HUES64 (cell line): ENCODE results near the gene SH3PXD2A.
"Not testable (repeated sequence)": the region's sequence is repeated elsewhere in the genome, so short reads cannot be mapped to it uniquely, and the experiment has no call there.

Source experiments
- H3K27ac ChIP-seq: 2 replicates; pipeline ENCODE4 v1.7.0; 2013; ENCODE audit warnings: low read depth, low read length, inconsistent platforms
- H3K27me3 ChIP-seq: 2 replicates; pipeline ENCODE4 v1.6.1; 2013; ENCODE audit warnings: mild to moderate bottlenecking, low read length; ENCODE audit not compliant: insufficient read depth
- H3K36me3 ChIP-seq: 2 replicates; pipeline ENCODE4 v1.6.1; 2013; ENCODE audit warnings: mild to moderate bottlenecking, low read length; ENCODE audit not compliant: insufficient read depth
- H3K4me1 ChIP-seq: 2 replicates; pipeline ENCODE4 v1.6.1; 2013; ENCODE audit warnings: mild to moderate bottlenecking, low read length, moderate library complexity; ENCODE audit not compliant: insufficient read depth
- H3K4me3 ChIP-seq: 2 replicates; pipeline ENCODE4 v1.5.1; 2013; ENCODE audit warnings: mild to moderate bottlenecking, low read length, moderate library complexity
- H3K9ac ChIP-seq: 2 replicates; pipeline ENCODE4 v1.6.1; 2013; ENCODE audit warnings: mild to moderate bottlenecking, low read depth, low read length
- H3K9me3 ChIP-seq: 2 replicates; pipeline ENCODE4 v1.6.1; 2013; ENCODE audit warnings: low read depth, low read length; ENCODE audit not compliant: insufficient read depth
- WGBS: fragments of 150-250, 120-280 bp; methylation state at CpG from one replicate; pipeline ENCODE4 v1.1.7; 2013; ENCODE audit warnings: missing lambda C conversion rate; 5-methylcytosine and 5-hydroxymethylcytosine counted together

The SH3PXD2A gene

GRCh38 chr10:103736763-103737162 lies 118.6 kb downstream of the SH3PXD2A start:
- H3K4me1 ChIP-seq: peaks cover 20% of the 10 kb centered on the region
- H3K27ac ChIP-seq: no peak overlapping the region
- H3K9me3 ChIP-seq: no peaks in the 10 kb centered on the region
- 60% methylated on average over 3 of the region's 3 CpGs for WGBS
- no peaks in the 10 kb centered on the region for H3K27me3 ChIP-seq
- H3K9ac ChIP-seq: no peak overlapping the region
- no peak overlapping the region for H3K4me3 ChIP-seq
- H3K36me3 ChIP-seq: no peaks in the 10 kb centered on the region

GRCh38 chr10:103736044-103736443 lies 119.3 kb downstream of the SH3PXD2A start:
- 93% methylated on average over 8 of the region's 8 CpGs for WGBS
- H3K9ac ChIP-seq: no peak overlapping the region
- H3K27ac ChIP-seq: no peak overlapping the region
- H3K36me3 ChIP-seq: no peaks in the 10 kb centered on the region
- no peak overlapping the region for H3K4me3 ChIP-seq
- peaks cover 20% of the 10 kb centered on the region for H3K4me1 ChIP-seq
- H3K9me3 ChIP-seq: no peaks in the 10 kb centered on the region
- H3K27me3 ChIP-seq: no peaks in the 10 kb centered on the region

GRCh38 chr10:103734731-103735130 lies 120.6 kb downstream of the SH3PXD2A start:
- WGBS: 92% methylated on average over 4 of the region's 4 CpGs
- no peak overlapping the region for H3K27ac ChIP-seq
- H3K9ac ChIP-seq: no peak overlapping the region
- H3K36me3 ChIP-seq: no peaks in the 10 kb centered on the region
- H3K27me3 ChIP-seq: no peaks in the 10 kb centered on the region
- no peaks in the 10 kb centered on the region for H3K9me3 ChIP-seq
- no peak overlapping the region for H3K4me3 ChIP-seq
- peaks cover 17% of the 10 kb centered on the region for H3K4me1 ChIP-seq

GRCh38 chr10:103733045-103733419 lies 122.3 kb downstream of the SH3PXD2A start:
- Histone ChIP-seq H3K9ac (no peak overlapping the region), H3K27me3 (no peaks in the 10 kb centered on the region), H3K4me3 (no peak overlapping the region), H3K27ac (no peak overlapping the region), H3K36me3 (no peaks in the 10 kb centered on the region), H3K9me3 (no peaks in the 10 kb centered on the region), H3K4me1 (peaks cover 15% of the 10 kb centered on the region)
- 76% methylated on average over 6 of the region's 6 CpGs for WGBS

- Histone ChIP-seq H3K27ac (no peak overlapping the region), H3K9me3 (no peaks in the 10 kb centered on the region), H3K27me3 (no peaks in the 10 kb centered on the region), H3K36me3 (no peaks in the 10 kb centered on the region), H3K4me3 (no peak overlapping the region), H3K4me1 (peaks cover 15% of the 10 kb centered on the region), H3K9ac (no peak overlapping the region)
- 90% methylated on average over 14 of the region's 14 CpGs for WGBS
Measured at GRCh38 chr10:103732339-103733044, 122.9 kb downstream of the SH3PXD2A start.

- H3K9me3 ChIP-seq: no peaks in the 10 kb centered on the region
- no peak overlapping the region for H3K27ac ChIP-seq
- H3K4me1 ChIP-seq: peaks cover 15% of the 10 kb centered on the region
- no peak overlapping the region for H3K9ac ChIP-seq
- H3K27me3 ChIP-seq: no peaks in the 10 kb centered on the region
- 71% methylated on average over 3 of the region's 3 CpGs for WGBS
- H3K36me3 ChIP-seq: no peaks in the 10 kb centered on the region
- no peak overlapping the region for H3K4me3 ChIP-seq
Measured at GRCh38 chr10:103731609-103732270, 123.6 kb downstream of the SH3PXD2A start.

GRCh38 chr10:103731026-103731425 lies 124.3 kb downstream of the SH3PXD2A start:
- WGBS: 91% methylated on average over 4 of the region's 4 CpGs
- H3K9ac ChIP-seq, H3K36me3 ChIP-seq: not testable (repeated sequence)

GRCh38 chr10:103729851-103730250 lies 125.5 kb downstream of the SH3PXD2A start:
- Histone ChIP-seq H3K27ac (no peak overlapping the region), H3K36me3 (no peaks in the 10 kb centered on the region), H3K4me3 (no peak overlapping the region), H3K9me3 (no peaks in the 10 kb centered on the region), H3K27me3 (no peaks in the 10 kb centered on the region), H3K9ac (no peak overlapping the region), H3K4me1 (peaks cover 15% of the 10 kb centered on the region)
- WGBS: 50% methylated on average over 5 of the region's 5 CpGs

More at GRCh38 chr10:103731026-103731425, 124.3 kb downstream of the SH3PXD2A start:
- H3K4me3 ChIP-seq, H3K27ac ChIP-seq, H3K27me3 ChIP-seq, H3K9me3 ChIP-seq: not testable (repeated sequence)
- H3K4me1 ChIP-seq: peaks cover 15% of the 10 kb centered on the region

GRCh38 chr10:103727991-103728689 lies 127.2 kb downstream of the SH3PXD2A start:
- Histone ChIP-seq H3K9ac (no peak overlapping the region), H3K27ac (no peak overlapping the region), H3K9me3 (no peaks in the 10 kb centered on the region), H3K4me3 (no peak overlapping the region), H3K36me3 (no peaks in the 10 kb centered on the region), H3K4me1 (peaks cover 13% of the 10 kb centered on the region), H3K27me3 (no peaks in the 10 kb centered on the region)
- WGBS: 92% methylated on average over 7 of the region's 7 CpGs

GRCh38 chr10:103727546-103727963 lies 127.8 kb downstream of the SH3PXD2A start:
- H3K4me1 ChIP-seq: peaks cover 8% of the 10 kb centered on the region
- WGBS: 92% methylated on average over 14 of the region's 14 CpGs
- H3K27ac ChIP-seq: no peak overlapping the region
- no peak overlapping the region for H3K9ac ChIP-seq
- H3K4me3 ChIP-seq: no peak overlapping the region
- H3K9me3 ChIP-seq: no peaks in the 10 kb centered on the region
- H3K36me3 ChIP-seq: no peaks in the 10 kb centered on the region
- H3K27me3 ChIP-seq: no peaks in the 10 kb centered on the region

- no peaks in the 10 kb centered on the region for H3K27me3 ChIP-seq
- 91% methylated on average over 1 of the region's 1 CpG for WGBS
- no peak overlapping the region for H3K4me3 ChIP-seq
- H3K9ac ChIP-seq: no peak overlapping the region
- H3K9me3 ChIP-seq: no peaks in the 10 kb centered on the region
- no peaks in the 10 kb centered on the region for H3K4me1 ChIP-seq
- H3K36me3 ChIP-seq: no peaks in the 10 kb centered on the region
- no peak overlapping the region for H3K27ac ChIP-seq
Measured at GRCh38 chr10:103726637-103727036, 128.7 kb downstream of the SH3PXD2A start.
